ENCODE measurements around the gene SRBD1.

The SRBD1 gene

GRCh38 chr2:45494275-45494977, 116.6 kb downstream of the SRBD1 start:
- no peak overlapping the region for H3K4me3 ChIP-seq (ENCODE audit: low read depth, low read length)
- peak; percentile 67 for DNase-seq (ENCODE audit: low read depth)

GRCh38 chr2:45484965-45485364, 126.1 kb downstream of the SRBD1 start:
- H3K4me3 ChIP-seq (ENCODE audit: low read depth, low read length), result no peak overlapping the region
- no peak for DNase-seq (ENCODE audit: low read depth)
- TF ChIP-seq CTCF (IDR thresholded peaks at IDR 0.05; ENCODE audit: insufficient read depth, low read depth, low read length, missing control alignments), result no peak

More at GRCh38 chr2:45494275-45494977, 116.6 kb downstream of the SRBD1 start:
- peak; percentile 64 for TF ChIP-seq CTCF (IDR thresholded peaks at IDR 0.05; ENCODE audit: insufficient read depth, low read depth, low read length, missing control alignments)

GRCh38 chr2:45483997-45484396, 127.1 kb downstream of the SRBD1 start:
- peak; percentile 14 for TF ChIP-seq CTCF (IDR thresholded peaks at IDR 0.05; ENCODE audit: insufficient read depth, low read depth, low read length, missing control alignments)
- DNase-seq (ENCODE audit: low read depth), result no peak
- no peak overlapping the region for H3K4me3 ChIP-seq (ENCODE audit: low read depth, low read length)

GRCh38 chr2:45477546-45477945, 133.5 kb downstream of the SRBD1 start:
- DNase-seq (ENCODE audit: low read depth), result no peak
- H3K4me3 ChIP-seq (ENCODE audit: low read depth, low read length), result no peak overlapping the region
- no peak for TF ChIP-seq CTCF (IDR thresholded peaks at IDR 0.05; ENCODE audit: insufficient read depth, low read depth, low read length, missing control alignments)

GRCh38 chr2:45470531-45470930, 140.5 kb downstream of the SRBD1 start:
- no peak overlapping the region for H3K4me3 ChIP-seq (ENCODE audit: low read depth, low read length)
- no peak for DNase-seq (ENCODE audit: low read depth)
- no peak for TF ChIP-seq CTCF (IDR thresholded peaks at IDR 0.05; ENCODE audit: insufficient read depth, low read depth, low read length, missing control alignments)

GRCh38 chr2:45469314-45470099, 141.6 kb downstream of the SRBD1 start:
- no peak for TF ChIP-seq CTCF (IDR thresholded peaks at IDR 0.05; ENCODE audit: insufficient read depth, low read depth, low read length, missing control alignments)
- 0 out of 2 replicates have a peak overlapping the region, but pooled peaks have one; percentile 5 for H3K4me3 ChIP-seq (ENCODE audit: low read depth, low read length)
- peak; percentile 54 for DNase-seq (ENCODE audit: low read depth)

Measured in GM12865 (cell line).